NCI-H1417 (cell line): ENCODE measurements around the gene SYCP2L.

Source experiments
- DNase-seq, 3 experiments: peaks; one replicate each; lab custom pipeline; 2025; lab: John Stamatoyannopoulos, UW

Gene SYCP2L

GRCh38 chr6:11007715-11008608, 121.1 kb downstream of the SYCP2L start:
- no peak for DNase-seq

GRCh38 chr6:11008821-11009220, 122.0 kb downstream of the SYCP2L start:
- DNase-seq = no peak

GRCh38 chr6:11009353-11009752, 122.5 kb downstream of the SYCP2L start:
- DNase-seq = no peak

- no peak for DNase-seq
Measured at GRCh38 chr6:11011787-11012234, 125.0 kb downstream of the SYCP2L start.

GRCh38 chr6:11012295-11012754, 125.5 kb downstream of the SYCP2L start:
- no peak for DNase-seq

- DNase-seq = no peak
Measured at GRCh38 chr6:11012976-11013720, 126.3 kb downstream of the SYCP2L start.

GRCh38 chr6:11013721-11014070, 126.8 kb downstream of the SYCP2L start:
- DNase-seq = no peak

GRCh38 chr6:11015102-11015501, 128.2 kb downstream of the SYCP2L start:
- DNase-seq = no peak

GRCh38 chr6:11016452-11016851, 129.6 kb downstream of the SYCP2L start:
- DNase-seq = no peak

GRCh38 chr6:11017090-11017489, 130.2 kb downstream of the SYCP2L start:
- DNase-seq = no peak

GRCh38 chr6:11018225-11018624, 131.4 kb downstream of the SYCP2L start:
- no peak for DNase-seq

- no peak for DNase-seq
Measured at GRCh38 chr6:11021003-11021402, 134.2 kb downstream of the SYCP2L start.

GRCh38 chr6:11021714-11022113, 134.9 kb downstream of the SYCP2L start:
- DNase-seq = no peak

- no peak for DNase-seq
Measured at GRCh38 chr6:11023032-11023431, 136.2 kb downstream of the SYCP2L start.
